ENCODE data around the gene BCL11A.

Gene BCL11A

DNA sequence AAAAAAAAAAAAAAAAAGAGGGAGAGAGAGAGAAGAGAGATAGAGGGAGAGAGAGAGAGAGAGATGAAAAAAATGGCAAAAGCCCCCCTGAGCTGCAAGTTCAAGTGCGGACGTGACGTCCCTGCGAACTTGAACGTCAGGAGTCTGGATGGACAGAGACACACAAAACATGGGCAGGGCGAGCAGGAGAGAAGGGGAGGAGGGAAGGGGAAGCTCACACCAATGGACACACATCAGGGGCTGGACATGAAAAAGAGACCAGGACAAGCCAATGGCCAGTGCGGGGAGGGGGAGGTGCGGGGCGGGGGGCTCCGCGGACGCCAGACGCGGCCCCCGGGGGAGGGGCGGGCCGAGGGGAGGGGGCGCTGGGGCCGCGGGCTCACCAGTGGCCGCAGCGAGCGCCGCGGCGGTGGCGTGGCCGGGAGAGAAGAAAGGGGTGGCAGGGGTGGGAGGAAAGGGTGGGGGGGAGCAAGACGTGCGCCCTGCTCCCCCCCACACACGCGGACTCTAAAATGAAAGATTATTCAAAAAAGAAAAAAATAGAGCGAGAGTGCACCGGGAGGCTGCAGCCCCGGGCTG, at the start of gene BCL11A:
Gene BCL11A (minus strand): TSS at position 160 of the 579 bp plus-strand sequence. CDS start 384 bp downstream, outside the sequence.
- no peak for DNase-seq (ENCODE audit: low read depth)

DNA sequence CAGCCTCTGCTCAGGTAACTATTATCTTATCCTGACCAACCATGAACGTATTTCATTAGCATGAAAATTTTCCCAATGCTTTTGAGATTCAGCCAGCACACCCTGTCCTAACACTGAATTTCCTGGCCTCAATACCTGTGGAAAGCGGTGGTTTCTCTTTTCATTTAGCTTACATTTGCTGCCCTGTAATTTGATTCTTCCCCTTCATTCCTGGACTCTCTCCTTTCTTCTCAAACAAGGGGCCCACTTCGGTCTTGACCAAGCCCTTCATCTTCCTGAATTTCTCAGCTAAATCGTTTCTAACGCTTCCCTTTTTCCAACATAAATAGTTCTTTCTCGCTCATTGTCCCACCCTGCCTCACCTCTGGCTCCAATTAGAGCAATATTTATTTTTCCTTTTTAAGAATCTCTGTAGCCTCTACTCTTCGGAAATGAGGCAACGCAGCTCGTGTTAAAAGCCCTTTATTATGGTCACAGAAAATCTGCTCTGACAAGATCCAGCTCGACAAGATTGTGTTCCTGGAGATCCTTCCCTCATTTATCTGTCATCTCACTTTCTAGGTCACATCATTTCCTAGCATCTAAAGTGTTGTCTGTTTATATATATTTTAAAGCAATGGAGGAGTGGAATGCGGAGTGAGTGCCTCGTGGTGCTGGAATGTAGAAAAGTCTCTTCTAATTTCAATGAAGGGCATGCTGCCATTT, 49.5 kb upstream of the BCL11A start:
- no peak for DNase-seq (ENCODE audit: low read depth)

DNA sequence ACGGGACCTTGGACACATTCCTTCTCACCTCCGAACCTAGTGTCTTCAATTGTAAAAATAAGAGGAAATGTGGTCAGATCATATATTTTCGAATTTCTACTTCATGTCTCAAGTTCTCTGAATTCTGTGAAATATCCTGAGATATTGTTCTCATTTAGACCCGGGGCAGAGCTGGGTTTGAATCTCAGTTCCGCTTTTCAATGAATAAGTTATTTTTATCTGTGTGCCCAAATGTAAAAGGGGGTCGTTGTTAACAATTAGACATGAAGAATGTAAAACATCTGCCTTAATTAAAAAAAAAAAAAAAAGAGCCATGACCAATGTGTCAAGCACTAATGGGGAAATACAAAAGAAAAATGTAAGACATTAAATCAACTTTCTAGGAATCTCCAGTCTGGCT, 48.9 kb upstream of the BCL11A start:
- no peak for DNase-seq (ENCODE audit: low read depth)

DNA sequence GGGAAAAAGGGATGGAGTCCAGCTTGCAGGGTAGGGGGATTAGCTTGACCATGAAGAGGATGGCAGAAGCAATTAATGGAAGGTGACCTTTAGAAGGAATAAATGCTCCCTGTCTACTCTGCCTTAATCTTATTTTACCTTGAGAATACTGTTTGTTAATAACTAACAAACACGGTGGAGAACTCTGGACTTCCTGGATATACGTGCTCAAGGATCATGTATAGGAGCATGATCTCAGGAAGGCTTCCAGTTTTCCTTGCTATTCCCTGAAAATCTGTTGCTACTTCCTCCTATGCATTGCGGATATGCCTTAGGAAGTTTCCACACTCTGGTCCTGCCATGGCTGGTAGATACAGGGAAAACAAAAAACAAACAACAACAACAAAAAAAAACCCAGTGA, 44.8 kb upstream of the BCL11A start:
- no peak for DNase-seq (ENCODE audit: low read depth)

DNA sequence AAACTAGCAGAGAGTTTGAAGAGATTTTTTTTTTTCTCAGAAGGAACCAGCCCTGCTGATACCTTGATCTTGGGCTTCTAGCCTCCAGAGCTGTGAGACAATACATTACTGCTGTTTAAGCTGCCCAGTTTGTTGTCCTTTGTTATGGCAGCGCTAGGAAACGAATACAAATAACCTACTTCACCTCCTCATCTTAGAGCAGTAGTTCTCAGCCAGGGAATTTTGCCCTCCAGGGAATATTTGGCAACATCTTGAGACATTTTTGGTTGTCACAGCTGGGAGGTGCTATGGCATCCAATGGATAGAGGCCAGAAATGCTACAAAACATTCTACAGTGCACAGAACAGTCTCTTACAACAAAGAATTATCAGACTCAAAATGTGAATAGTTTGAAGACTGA, 43.9 kb upstream of the BCL11A start:
- DNase-seq (ENCODE audit: low read depth), result no peak

DNA sequence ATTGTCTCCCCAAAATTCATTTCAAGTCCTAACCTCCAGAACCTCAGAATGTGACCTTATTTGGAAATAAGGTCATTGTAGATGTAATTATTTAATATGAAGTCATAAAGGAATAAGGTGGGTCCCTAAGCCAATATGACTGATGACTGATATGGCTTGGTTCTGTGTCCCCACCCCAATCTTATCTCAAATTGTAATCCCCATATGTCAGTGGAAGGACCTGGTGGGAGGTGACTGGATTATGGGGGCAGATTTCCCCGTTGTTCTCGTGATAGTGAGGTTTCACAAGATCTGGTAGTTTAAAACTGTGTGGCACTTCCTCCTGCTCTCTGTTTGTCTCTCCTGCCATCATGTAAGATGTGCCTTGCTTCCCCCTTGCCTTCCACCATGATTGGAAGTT, 43.0 kb upstream of the BCL11A start:
- no peak for DNase-seq (ENCODE audit: low read depth)

DNA sequence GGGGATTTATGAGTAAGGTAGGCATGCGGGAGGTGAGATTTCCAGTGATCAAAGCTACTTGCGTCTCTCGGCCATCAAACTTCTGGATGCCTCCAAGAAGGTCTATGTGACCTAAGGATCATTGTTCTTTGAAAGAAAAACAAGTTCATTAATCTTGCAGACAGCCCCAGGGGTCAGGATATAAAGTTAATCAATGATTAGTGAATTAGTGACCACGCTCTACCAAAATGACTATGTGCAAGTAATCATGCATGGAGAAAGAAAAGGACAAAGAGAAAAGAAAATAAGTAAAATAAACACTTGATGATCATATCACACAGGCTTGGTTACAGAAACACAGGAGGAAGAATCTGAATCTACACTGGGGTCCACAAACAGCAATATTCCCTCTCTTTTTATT, 42.5 kb upstream of the BCL11A start:
- DNase-seq (ENCODE audit: low read depth), result no peak

DNA sequence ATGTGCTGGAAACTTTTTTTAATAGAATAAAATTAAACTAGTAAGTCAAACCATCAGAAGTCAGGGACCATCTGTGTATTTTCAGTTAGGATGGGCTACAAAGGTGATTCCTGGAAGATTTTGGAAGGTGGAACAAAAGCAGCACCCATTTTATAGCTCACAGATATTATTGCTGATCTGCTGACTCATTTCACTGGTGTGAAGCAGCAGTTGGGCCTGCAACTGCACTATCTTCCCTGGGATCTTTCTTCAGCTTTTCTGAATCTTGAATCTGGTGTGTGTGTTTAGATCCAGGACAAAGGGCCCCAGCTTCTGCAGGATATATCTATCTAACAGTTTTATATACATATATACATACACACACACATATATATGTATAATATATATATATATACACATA, 35.6 kb upstream of the BCL11A start:
- DNase-seq (ENCODE audit: low read depth), result no peak

DNA sequence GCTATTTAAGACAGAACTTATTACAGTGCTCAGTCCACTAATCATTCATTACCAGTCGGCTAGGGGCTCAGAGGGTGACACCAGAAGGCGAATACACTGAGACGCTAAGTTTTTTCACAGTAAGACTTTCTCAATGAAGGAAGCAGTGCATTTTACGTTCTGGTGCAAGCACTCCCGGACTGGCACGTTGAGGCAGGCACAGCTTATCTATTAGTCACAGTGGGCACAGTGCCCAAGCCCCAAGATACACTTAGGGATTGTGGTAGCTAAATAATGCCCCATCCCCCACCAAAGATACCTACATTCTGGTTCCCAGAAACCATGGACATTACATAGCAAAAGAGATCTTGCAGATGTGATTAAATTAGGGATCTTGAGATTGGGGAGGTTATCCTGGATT, 32.6 kb upstream of the BCL11A start:
- no peak for DNase-seq (ENCODE audit: low read depth)

DNA sequence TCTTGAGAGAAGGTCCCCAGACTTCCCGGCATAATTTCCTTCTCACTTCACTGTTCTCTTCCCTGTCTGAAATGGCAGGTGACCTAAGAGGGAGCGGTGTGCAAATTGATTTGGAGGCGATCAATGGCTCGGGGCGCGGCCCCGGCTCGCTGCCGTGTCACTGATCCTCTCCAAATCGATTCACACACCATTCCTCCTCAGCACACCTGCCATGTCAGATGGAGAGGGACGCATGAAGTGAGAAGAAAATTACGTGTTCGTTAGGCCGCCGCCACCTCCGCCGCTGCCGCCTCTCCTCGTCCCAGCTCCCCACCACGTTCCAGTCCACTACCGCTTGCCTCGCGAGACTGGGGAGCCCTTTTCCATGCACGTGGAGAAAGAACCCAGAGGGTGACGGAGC, 31.8 kb upstream of the BCL11A start:
- no peak for DNase-seq (ENCODE audit: low read depth)

DNA sequence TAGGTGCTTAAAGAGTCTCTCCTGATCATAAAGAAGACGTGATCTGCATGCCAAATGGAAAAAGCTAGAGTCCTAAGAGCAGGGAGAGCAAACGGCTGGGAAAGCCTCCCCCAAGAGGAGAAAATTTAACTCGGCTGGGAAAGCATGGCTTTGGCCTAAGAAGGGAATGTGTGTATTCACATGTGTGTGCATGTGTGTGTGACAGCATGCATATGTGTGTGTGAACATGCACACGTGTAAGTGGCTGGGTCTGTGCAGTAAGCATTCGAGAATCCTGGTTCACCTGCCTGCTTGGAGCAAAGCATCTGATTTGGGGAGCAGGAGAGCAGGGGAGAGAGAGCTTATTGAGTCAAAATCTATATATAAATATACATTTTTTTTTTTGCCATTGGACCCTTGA, 30.1 kb upstream of the BCL11A start:
- DNase-seq (ENCODE audit: low read depth), result no peak

DNA sequence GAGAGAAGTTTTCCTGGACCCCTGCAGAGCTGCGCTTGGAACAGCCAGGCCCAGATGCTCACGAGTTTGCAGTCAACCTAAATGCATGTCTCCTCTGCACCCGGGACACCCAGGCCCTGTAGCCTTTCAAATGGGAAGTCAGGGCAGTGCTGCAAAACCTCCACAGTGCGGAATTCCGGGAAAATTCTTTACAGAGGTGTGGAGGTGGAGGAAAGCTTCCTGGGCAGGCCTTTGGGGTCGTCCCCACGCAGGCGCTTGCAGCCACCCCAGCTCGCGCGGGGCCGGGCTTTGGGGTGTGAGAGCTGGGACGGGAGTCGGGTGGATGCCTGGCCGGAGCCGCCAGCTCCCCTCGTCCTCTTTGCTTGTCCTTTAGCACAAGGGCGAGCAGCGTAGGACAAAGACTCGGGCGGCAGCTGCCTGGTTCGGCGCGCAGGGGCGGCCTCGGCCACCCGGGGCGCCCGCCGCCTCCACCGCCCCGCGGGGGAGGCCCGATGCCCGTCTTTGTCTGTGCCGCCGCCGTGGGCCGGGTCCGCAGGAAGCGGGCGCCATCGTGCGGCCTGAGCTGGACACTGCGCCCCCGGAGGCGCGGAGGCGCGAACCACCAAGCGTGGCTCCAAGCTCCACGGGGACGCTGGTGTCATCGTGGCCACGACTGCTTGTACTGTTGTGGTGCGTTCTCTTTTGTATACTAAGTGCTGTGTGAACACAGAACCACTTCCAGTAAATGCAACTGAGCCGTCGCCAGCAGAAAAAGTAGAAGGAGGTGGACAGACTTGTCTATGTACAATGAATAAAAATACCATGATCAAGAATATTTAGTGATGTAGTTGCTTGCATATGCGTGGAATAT, 28.2 kb upstream of the BCL11A start:
- DNase-seq (ENCODE audit: low read depth), result peak; percentile 14

DNA sequence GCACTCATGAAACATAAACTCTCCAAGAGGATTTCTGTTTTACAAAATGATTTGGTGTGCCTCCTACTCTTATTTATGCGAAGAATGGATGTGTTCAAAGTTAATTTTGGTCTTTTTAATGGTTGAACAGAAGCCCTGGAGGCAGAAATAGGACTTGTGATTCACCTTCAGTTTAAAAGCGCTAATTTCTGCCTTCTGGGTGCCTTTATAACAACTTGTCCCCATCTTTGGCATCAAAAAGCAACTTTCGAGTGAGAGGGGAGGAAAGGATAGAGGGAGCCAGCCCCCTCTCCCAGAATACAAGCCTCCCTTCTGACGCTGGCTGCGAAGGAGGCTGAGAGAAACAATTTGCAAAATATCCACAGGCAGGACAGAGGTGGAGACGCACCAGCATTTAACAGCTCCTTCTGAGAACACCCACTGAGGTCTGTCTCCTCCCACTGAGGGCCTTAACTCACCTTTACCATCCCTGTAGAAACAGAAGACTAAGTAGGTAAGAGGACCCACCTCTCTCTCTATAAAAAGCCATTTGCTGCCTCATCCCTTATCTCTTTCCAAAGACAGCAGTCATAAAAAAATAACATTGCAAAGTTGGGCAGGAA, 24.3 kb upstream of the BCL11A start:
- DNase-seq (ENCODE audit: low read depth), result no peak

DNA sequence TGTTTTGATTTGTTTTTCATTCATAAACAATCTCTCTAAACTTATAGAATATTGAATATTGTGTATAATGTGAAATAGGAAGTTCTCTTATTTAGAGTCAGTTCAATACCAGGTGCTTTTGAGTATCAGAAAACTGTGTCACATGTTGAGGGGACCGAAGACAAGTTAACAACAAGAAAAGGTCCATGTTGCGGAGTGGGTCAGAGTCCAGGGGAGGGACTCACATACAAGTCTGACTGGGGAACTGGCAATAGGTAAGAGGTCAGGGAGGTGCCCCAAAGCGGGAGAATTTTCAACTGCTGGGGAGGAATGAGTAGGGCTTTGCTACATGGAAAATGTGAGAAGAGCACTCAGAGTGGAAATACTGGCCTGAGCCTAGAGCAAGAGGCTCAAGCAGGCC, 19.8 kb upstream of the BCL11A start:
- no peak for DNase-seq (ENCODE audit: low read depth)

DNA sequence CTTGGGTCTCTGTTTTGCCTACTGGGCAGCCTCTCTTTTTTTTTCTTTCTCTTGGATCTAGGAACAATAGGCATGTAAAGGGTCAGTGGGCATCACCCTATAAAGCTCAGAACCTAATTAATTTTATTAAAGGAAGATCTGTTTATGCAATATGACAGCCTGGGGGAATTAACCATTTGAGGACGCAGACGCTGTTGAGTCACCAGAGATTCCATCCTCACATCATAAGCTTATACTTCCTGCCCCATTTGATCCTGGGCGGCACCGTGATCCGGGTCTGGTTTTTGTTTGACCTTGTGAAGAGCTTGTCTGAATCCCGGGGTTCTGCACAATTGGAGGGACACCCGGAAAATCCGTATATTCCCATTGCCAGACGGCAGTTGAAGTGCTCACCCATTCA, 16.8 kb upstream of the BCL11A start:
- no peak for DNase-seq (ENCODE audit: low read depth)

DNA sequence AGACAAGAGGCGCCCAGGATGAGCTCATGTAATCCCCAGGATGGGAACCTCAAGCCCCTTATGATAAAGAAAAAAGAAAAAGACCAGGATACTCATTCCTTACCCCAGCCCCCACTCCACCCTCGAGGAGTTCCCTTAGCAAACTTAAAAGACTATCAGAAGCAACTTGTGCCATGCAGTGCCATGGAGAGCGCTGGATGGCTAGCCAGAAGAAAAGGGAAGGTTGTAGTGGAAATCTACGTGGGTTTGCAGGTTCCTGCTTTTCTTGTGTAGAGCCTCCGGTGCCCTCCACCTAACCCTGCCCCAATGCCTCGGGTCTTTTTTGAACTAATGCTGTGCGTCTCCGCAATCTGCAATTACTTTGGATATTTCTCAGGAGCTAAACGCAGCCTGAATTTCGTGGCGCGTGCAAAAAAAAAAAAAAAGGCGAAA, 16.2 kb upstream of the BCL11A start:
- no peak for DNase-seq (ENCODE audit: low read depth)

DNA sequence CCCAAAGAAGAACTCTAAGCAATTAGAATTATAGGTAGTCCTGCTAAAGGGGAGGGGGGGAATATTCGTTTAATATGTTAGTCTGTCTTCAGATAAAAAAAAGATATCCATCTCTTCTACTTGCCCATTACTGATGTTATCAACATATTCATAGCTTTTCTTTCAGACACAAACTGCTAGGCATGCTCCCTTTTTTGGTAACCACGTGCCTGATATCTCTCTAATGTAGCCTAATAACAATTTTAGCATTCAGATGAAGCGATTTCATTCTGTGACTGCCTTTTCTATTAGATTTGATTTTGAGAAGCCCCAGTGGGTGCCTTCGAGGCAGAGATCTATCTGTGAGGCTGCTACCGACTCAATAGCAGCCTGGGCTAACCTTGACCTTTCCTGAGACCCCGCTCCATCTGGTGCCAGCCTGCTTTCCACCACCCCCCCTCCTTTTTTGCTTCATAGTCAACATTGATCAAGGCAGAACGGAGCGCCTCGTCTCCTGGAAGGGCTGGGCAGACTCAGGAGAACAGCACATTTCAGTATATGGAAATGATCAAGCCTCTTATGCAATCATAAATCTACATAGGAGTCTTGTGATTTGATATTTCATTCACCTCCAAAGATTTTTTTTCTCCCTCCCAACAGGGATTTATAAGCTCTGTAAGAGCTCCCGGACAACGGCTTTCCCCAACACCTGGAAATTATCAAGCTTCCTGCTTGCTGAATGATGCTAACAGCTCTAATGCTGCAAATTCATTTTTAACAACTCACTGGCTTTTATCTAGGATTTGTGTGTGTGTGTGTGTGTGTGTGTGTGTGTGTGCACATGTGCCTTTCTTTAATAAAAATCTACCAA, 14.7 kb upstream of the BCL11A start:
- no peak for DNase-seq (ENCODE audit: low read depth)

DNA sequence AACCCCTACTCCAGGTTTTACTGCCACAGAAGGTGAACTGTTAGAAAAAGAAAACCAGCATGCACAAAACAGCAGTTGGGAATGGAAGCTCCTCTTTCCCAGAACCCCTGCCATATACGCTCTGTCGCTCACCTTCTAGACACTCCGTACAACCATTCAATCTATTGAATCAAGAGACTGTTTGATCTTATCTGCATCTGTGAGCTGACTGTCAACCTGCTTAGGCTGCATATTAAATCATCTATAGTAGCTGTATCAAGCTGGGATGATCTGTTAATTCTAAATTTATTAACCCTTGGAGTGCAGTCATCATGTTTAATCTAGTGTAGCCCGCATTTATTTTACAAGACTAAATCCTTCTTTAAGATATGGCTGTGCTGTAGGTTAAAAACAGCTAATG, 13.6 kb upstream of the BCL11A start:
- DNase-seq (ENCODE audit: low read depth), result no peak

DNA sequence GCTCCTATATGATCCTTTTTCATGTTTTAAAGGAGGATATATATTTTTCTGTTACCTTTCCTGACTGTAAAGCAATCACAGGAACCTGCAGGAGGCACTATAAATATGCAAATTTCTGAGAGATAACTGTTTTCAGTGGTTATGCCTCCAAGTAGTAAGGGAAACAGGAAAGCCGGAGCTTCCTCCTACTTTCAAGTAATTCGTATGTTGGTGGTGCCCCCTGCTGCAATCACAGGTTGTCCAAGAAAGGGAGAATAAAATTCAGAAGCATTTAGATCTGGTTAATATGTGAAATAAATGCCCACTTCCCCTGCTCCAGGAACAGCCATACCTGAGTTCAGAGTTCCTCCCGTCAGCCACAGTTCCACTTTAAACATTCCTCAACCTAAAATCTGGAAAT, 12.0 kb upstream of the BCL11A start:
- DNase-seq (ENCODE audit: low read depth), result no peak

DNA sequence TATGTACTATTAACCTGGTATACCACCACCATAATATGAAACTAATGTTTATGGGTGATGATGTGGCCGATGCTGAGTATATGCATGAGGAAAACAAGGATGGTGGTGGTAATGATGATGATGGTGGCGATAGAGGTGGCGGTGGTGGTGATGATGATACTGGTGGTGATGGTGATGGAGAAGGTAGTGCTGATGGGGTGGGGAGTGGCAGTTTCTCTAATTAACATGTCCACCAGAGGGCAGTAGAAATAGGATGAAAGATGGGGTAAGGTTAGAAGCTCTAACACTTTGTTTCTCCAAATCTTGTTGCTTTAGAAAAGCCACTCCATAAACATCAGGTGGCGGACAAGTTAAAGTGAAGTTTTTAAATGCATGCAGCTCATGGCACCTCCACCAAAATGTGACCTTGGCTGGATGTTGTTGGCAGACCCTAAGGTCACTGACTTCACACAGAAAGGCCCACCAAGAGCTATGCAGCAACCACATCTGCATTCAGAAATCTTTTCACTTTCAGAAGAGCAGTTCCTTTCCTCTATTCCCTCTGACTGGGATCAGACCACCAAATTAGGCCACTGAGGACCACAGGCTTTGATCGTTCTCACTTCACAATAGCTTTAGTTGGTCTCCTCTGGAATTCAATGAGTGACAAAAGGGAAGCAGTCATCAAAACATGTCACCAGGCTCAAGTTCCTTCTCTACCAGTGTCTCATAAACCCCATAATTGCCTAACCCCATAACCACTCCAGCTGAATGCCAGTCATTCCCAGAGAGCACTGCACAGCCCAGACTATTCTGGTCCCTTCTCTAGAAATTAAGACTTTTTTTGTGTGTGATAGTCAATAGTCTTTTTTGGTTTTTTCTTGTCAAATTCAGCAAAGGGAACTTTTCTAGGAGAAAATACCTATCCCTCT, 7.5 kb upstream of the BCL11A start:
- no peak for DNase-seq (ENCODE audit: low read depth)

DNA sequence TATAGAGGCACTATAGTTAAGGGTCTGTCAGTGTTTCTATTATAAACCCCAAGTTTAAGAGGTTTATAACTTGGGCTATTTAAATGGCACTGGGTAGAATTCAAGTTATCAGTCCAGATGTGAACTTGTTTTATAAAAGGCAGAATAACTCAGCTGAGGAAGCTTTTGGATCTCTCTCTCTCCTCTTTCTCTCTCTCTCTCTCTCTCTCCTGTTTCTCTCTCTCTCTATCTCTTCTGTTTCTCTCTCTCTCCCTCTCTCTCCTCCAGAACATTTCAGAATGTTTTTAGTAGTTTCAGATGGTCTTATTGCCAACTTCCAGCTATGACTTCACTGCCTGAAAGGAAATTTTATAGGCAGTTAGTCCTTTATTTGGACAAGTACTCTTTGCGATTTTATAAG, 6.4 kb upstream of the BCL11A start:
- DNase-seq (ENCODE audit: low read depth), result no peak
